ENCODE measurements around the gene SPATS1.

- TF ChIP-seq ZNF3 (CRISPR knock-in tag; IDR thresholded peaks at IDR 0.05) (no peak), ZFY (CRISPR knock-in tag; IDR thresholded peaks at IDR 0.05) (no peak), CBFB (CRISPR knock-in tag; IDR thresholded peaks at IDR 0.05) (no peak), CTCF (CRISPR knock-in tag; IDR thresholded peaks at IDR 0.05) (no peak), FOXJ3 (CRISPR knock-in tag; IDR thresholded peaks at IDR 0.05; ENCODE audit: borderline replicate concordance) (no peak), RELA (CRISPR knock-in tag; IDR thresholded peaks at IDR 0.05) (no peak), ZNF256 (CRISPR knock-in tag; conservative IDR thresholded peaks at IDR 0.05) (no peak), MYC (CRISPR knock-in tag; IDR thresholded peaks at IDR 0.05; ENCODE audit: borderline replicate concordance) (no peak), BRD4 (CRISPR knock-in tag; IDR thresholded peaks at IDR 0.05) (no peak)
- TF ChIP-seq, protein P1, sequence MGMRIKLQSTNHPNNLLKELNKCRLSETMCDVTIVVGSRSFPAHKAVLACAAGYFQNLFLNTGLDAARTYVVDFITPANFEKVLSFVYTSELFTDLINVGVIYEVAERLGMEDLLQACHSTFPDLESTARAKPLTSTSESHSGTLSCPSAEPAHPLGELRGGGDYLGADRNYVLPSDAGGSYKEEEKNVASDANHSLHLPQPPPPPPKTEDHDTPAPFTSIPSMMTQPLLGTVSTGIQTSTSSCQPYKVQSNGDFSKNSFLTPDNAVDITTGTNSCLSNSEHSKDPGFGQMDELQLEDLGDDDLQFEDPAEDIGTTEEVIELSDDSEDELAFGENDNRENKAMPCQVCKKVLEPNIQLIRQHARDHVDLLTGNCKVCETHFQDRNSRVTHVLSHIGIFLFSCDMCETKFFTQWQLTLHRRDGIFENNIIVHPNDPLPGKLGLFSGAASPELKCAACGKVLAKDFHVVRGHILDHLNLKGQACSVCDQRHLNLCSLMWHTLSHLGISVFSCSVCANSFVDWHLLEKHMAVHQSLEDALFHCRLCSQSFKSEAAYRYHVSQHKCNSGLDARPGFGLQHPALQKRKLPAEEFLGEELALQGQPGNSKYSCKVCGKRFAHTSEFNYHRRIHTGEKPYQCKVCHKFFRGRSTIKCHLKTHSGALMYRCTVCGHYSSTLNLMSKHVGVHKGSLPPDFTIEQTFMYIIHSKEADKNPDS (CRISPR knock-in tag; IDR thresholded peaks at IDR 0.05), result no peak
- TF ChIP-seq, protein P2, sequence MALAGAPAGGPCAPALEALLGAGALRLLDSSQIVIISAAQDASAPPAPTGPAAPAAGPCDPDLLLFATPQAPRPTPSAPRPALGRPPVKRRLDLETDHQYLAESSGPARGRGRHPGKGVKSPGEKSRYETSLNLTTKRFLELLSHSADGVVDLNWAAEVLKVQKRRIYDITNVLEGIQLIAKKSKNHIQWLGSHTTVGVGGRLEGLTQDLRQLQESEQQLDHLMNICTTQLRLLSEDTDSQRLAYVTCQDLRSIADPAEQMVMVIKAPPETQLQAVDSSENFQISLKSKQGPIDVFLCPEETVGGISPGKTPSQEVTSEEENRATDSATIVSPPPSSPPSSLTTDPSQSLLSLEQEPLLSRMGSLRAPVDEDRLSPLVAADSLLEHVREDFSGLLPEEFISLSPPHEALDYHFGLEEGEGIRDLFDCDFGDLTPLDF (CRISPR knock-in tag; IDR thresholded peaks at IDR 0.05), result no peak
These were observed 41.3 kb upstream of the SPATS1 start for GRCh38 chr6:44301106-44301505.

All from HepG2 (cell line).